Keratinocyte (primary cell): Measurements from ENCODE around the gene SRSF12.

Source experiments
- EZH2 ChIP-seq: IDR thresholded peaks from one replicate; pipeline ENCODE4 v1.6.1; 2012; ENCODE audit warnings: inconsistent platforms, mild to moderate bottlenecking, low read length, moderate library complexity
- TF ChIP-seq, protein P1 (sequence below), 3 experiments: IDR thresholded peaks in 1 of 3; conservative IDR thresholded peaks in 1 of 3; optimal IDR thresholded peaks in 1 of 3; 2 replicates in 2 of 3; 3 replicates in 1 of 3; pipeline versions ENCODE3 to v1.5.1; 2011; ENCODE audit warnings: low read length in 3 of 3, mild to moderate bottlenecking in 3 of 3, moderate library complexity in 2 of 3, control low read depth in 1 of 3, inconsistent platforms in 1 of 3; ENCODE audit not compliant: insufficient read depth in 2 of 3; ENCODE audit errors: extremely low read depth in 1 of 3

DNA sequence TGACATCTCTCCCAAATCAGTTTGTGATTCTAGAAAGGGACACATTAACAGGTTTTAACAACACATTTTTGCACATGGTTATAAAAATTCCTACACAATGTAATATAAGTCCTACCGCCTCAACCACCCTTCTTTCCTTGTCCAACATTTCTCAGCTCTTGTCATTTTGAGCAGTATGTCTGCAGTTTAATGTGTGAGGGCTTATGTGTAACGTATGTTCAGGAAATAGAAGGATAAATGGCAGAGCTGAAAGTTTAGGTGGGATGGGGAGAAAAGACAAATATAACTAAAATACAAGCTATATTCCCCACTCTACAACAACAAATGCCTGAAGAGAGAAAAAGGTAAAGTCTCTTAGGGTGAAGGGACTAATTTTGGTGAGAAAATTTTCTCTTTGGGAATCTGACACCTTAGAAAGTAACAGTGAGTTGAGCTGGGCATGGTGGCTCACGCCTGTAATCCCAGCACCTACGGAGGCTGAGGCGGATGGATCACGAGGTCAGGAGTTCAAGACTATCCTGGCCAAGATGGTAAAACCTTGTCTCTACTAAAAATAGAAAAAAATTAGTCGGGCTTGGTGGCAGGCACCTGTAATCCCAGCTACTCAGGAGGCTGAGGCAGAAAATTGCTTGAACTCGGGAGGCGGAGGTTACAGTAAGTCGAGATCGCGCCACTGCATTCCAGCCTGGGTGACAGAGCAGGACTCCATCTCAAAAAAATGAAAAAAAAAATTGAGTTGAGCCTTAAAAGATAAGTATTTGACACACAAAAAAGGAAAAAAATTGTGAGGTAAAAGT lies 32.3 kb downstream of the SRSF12 start:
- TF ChIP-seq, protein P1, sequence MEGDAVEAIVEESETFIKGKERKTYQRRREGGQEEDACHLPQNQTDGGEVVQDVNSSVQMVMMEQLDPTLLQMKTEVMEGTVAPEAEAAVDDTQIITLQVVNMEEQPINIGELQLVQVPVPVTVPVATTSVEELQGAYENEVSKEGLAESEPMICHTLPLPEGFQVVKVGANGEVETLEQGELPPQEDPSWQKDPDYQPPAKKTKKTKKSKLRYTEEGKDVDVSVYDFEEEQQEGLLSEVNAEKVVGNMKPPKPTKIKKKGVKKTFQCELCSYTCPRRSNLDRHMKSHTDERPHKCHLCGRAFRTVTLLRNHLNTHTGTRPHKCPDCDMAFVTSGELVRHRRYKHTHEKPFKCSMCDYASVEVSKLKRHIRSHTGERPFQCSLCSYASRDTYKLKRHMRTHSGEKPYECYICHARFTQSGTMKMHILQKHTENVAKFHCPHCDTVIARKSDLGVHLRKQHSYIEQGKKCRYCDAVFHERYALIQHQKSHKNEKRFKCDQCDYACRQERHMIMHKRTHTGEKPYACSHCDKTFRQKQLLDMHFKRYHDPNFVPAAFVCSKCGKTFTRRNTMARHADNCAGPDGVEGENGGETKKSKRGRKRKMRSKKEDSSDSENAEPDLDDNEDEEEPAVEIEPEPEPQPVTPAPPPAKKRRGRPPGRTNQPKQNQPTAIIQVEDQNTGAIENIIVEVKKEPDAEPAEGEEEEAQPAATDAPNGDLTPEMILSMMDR (optimal IDR thresholded peaks at IDR 0.05 in 1 of 3, IDR thresholded peaks at IDR 0.05 in 1 of 3, conservative IDR thresholded peaks at IDR 0.05 in 1 of 3; ENCODE audit: extremely low read depth in 1 of 3, insufficient read depth in 2 of 3, low read length in 3 of 3) = no peak
- no peak for TF ChIP-seq EZH2
